Osteoblast (primary cell): ENCODE data around the gene PLAAT5. TPM values are rescaled to one million over a fixed set of nuclear protein-coding genes. Genes with fewer than 3 reads are reported as not detected.

ENCODE experiments used
- DNase-seq: peaks from one replicate; pipeline ENCODE4 v3.0.0; 2011; ENCODE audit warnings: low spot score, mixed read lengths; ENCODE audit not compliant: insufficient read length; ENCODE audit errors: missing footprints
- H2AFZ ChIP-seq: 2 replicates; pipeline ENCODE4 v1.6.0; 2011; ENCODE audit warnings: mild to moderate bottlenecking, low read length
- H3K27ac ChIP-seq: 2 replicates; pipeline ENCODE4 v1.5.1; 2011; ENCODE audit warnings: mild to moderate bottlenecking, low read depth, low read length, moderate library complexity
- H3K27me3 ChIP-seq: 2 replicates; pipeline ENCODE4 v1.6.0; 2012; ENCODE audit warnings: mild to moderate bottlenecking, control low read depth, inconsistent platforms, low read length, moderate library complexity; ENCODE audit not compliant: insufficient read depth
- H3K36me3 ChIP-seq: 2 replicates; pipeline ENCODE4 v1.5.1; 2011; ENCODE audit warnings: mild to moderate bottlenecking, low read length, control low read depth, moderate library complexity; ENCODE audit not compliant: insufficient read depth
- H3K4me1 ChIP-seq: 2 replicates; pipeline ENCODE4 v1.5.1; 2011; ENCODE audit warnings: mild to moderate bottlenecking, low read length, control low read depth, moderate library complexity; ENCODE audit not compliant: insufficient read depth
- H3K4me2 ChIP-seq: 2 replicates; pipeline ENCODE4 v1.6.0; 2011; ENCODE audit warnings: mild to moderate bottlenecking, low read length; ENCODE audit not compliant: insufficient read depth
- H3K4me3 ChIP-seq: fragments of 200-600 bp; sonication (generic); 3 replicates; pipeline ENCODE4 v1.5.1; 2012; ENCODE audit warnings: mild to moderate bottlenecking, low read length, inconsistent platforms; ENCODE audit not compliant: insufficient read depth
- H3K79me2 ChIP-seq: 2 replicates; pipeline ENCODE4 v1.6.0; 2012; ENCODE audit warnings: mild to moderate bottlenecking, low read length, control low read depth, inconsistent platforms; ENCODE audit not compliant: insufficient read depth
- H3K9me3 ChIP-seq: 2 replicates; pipeline ENCODE4 v1.5.1; 2011; ENCODE audit warnings: low read depth, low read length, control low read depth
- H4K20me1 ChIP-seq: 2 replicates; pipeline ENCODE4 v1.6.0; 2012; ENCODE audit warnings: mild to moderate bottlenecking, low read length, control low read depth; ENCODE audit not compliant: insufficient read depth
- CTCF ChIP-seq: IDR thresholded peaks from 2 replicates; pipeline ENCODE4 v1.5.1; 2011; ENCODE audit warnings: mild to moderate bottlenecking, low read depth, low read length, moderate library complexity; ENCODE audit errors: extremely low read depth
- total RNA-seq: library from RNA; depleted of rRNA; stranded (reverse); fragments of >200 nt; gene quantifications from 2 replicates; pipeline ENCODE4 v1.2.3, GENCODE V29; 2012

The PLAAT5 gene
- total RNA-seq, 1 donor, result not detected

- Histone ChIP-seq H3K4me1 (no peaks in the 10 kb centered on the region), H3K4me2 (no peak overlapping the region), H3K36me3 (no peaks in the 10 kb centered on the region), H3K27me3 (peaks cover 6% of the 10 kb centered on the region), H3K9me3 (no peaks in the 10 kb centered on the region), H3K79me2 (no peaks in the 10 kb centered on the region), H4K20me1 (no peaks in the 10 kb centered on the region), H3K4me3 (no peak overlapping the region), H3K27ac (no peak overlapping the region), H2AFZ (no peak overlapping the region)
- TF ChIP-seq CTCF, result no peak
- no peak for DNase-seq
Measured at GRCh38 chr11:63504933-63505586, 14.1 kb upstream of the PLAAT5 start.

DNA sequence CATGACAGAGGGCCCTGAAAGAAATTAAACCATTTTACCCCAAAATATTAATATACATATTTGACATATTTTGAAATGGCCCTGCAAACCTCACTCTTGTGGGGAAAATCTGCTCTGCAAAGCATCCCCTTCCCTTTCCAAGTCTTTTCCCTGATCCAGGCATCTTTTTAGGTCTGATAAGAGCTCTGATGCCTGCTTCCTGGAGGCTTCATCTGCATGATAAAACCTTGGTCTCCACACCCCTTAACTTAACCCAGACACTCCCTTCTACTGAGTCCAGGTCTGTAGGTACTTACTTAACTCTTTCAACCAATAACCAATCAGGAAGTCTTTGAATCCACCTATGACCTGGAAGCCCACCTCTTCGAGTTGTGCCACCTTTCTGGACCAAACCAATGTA is 13.1 kb upstream of the PLAAT5 start:
- H2AFZ ChIP-seq, result no peak overlapping the region
- H3K9me3 ChIP-seq, result peaks cover 2% of the 10 kb centered on the region
- no peak for DNase-seq
- no peak overlapping the region for H3K4me2 ChIP-seq
- H3K36me3 ChIP-seq, result no peaks in the 10 kb centered on the region
- H3K4me1 ChIP-seq, result no peaks in the 10 kb centered on the region
- H3K79me2 ChIP-seq, result no peaks in the 10 kb centered on the region
- H3K27me3 ChIP-seq, result peaks cover 2% of the 10 kb centered on the region
- no peaks in the 10 kb centered on the region for H4K20me1 ChIP-seq
- no peak for TF ChIP-seq CTCF
- no peak overlapping the region for H3K27ac ChIP-seq
- H3K4me3 ChIP-seq, result no peak overlapping the region

DNA sequence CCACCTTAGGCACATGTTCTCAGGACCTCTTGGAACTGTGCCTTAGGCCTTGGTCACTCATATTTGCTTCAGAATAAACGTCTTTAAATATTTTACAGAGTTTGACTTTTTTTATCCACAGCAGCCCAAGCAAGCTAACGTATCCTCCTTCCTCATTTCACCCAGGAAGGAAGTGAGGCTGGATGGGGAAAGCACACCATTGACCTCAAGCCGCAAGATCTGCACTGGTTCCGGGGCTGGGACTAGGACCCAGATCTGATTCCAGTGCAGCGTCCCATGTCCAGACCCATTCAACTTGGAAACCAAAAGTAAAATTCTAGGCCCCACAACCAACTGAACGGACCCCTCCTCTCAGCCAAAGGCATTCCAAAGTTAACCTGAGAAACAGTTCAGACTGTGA is 12.5 kb upstream of the PLAAT5 start:
- no peak for DNase-seq

More for the DNA sequence above, 12.5 kb upstream of the PLAAT5 start:
- no peak for TF ChIP-seq CTCF
- H2AFZ ChIP-seq, result no peak overlapping the region
- H3K79me2 ChIP-seq, result no peaks in the 10 kb centered on the region
- H3K27ac ChIP-seq, result no peak overlapping the region
- H3K36me3 ChIP-seq, result no peaks in the 10 kb centered on the region
- H3K9me3 ChIP-seq, result peaks cover 2% of the 10 kb centered on the region
- no peaks in the 10 kb centered on the region for H3K4me1 ChIP-seq
- no peak overlapping the region for H3K4me2 ChIP-seq
- no peaks in the 10 kb centered on the region for H3K27me3 ChIP-seq
- H4K20me1 ChIP-seq, result no peaks in the 10 kb centered on the region
- H3K4me3 ChIP-seq, result no peak overlapping the region
